WTC11 (cell line): ENCODE measurements around the gene MIA3.

ENCODE experiments used
- ATF3 ChIP-seq: sonication (generic); formaldehyde crosslinking; conservative IDR thresholded peaks from 2 replicates; pipeline ENCODE4 v1.8.1; 2022; ENCODE audit warnings: mild to moderate bottlenecking, missing genetic modification reagents
- CTCF ChIP-seq: fragments of 200-600 bp; IDR thresholded peaks from 2 replicates; pipeline ENCODE4 v1.8.0; 2022; ENCODE audit warnings: antibody characterized with exemption
- GABPB1 ChIP-seq: sonication (generic); formaldehyde crosslinking; IDR thresholded peaks from 2 replicates; pipeline ENCODE4 v1.8.1; 2023; ENCODE audit warnings: mild to moderate bottlenecking, missing genetic modification reagents
- JUN ChIP-seq: sonication (generic); formaldehyde crosslinking; IDR thresholded peaks from 2 replicates; pipeline ENCODE4 v1.8.0; 2023; ENCODE audit warnings: mild to moderate bottlenecking, missing genetic modification reagents
- KAT7 ChIP-seq: sonication (generic); formaldehyde crosslinking; IDR thresholded peaks from 2 replicates; pipeline ENCODE4 v1.8.1; 2023; ENCODE audit warnings: missing genetic modification reagents, mild to moderate bottlenecking, borderline replicate concordance
- NFE2L1 ChIP-seq: sonication (generic); formaldehyde crosslinking; IDR thresholded peaks from 2 replicates; pipeline ENCODE4 v1.8.1; 2023; ENCODE audit warnings: missing genetic modification reagents
- NFYB ChIP-seq: sonication (generic); formaldehyde crosslinking; conservative IDR thresholded peaks from 2 replicates; pipeline ENCODE4 v1.8.0; 2022; ENCODE audit warnings: low read depth, missing genetic modification reagents
- PRDM15 ChIP-seq: sonication (generic); formaldehyde crosslinking; IDR thresholded peaks from 2 replicates; pipeline ENCODE4 v1.8.0; 2022; ENCODE audit warnings: missing genetic modification reagents
- TCF7 ChIP-seq: sonication (generic); formaldehyde crosslinking; IDR thresholded peaks from 2 replicates; pipeline ENCODE4 v1.8.0; 2022; ENCODE audit warnings: mild to moderate bottlenecking, low read depth, missing genetic modification reagents, moderate library complexity
- ZNF232 ChIP-seq: sonication (generic); formaldehyde crosslinking; IDR thresholded peaks from 2 replicates; pipeline ENCODE4 v1.8.0; 2022; ENCODE audit warnings: mild to moderate bottlenecking, missing genetic modification reagents

DNA sequence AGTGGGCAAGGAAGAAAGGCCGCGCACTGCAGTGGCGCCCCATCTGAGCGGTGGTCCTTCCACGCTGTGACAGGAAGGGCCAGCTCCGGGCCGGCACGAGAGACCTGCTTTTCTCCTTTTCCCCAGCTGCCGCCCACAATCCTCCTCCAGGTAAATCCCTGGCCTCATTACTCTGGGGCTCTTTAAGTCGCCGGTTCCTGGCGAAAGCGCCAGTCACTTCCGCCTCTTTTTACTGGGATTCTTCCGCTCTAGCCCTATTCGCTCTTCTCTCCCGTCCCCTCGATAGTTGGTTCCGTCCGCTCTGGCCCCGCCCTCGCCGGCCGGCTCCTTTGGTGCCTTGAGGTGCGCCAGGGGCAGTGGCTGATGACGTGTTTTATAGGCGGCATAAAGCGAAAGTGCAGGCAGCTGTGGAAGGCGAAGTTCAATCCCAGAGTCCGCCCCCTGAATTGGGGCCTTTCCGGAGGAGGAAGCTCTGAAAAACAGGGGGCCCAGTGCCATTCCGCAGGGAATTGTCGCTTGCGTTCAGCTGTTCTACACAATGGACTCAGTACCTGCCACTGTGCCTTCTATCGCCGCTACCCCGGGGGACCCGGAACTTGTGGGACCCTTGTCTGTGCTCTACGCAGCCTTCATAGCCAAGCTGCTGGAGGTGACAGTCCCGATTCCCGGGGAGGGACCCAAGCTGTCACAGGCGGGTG, 26.2 kb downstream of the MIA3 start:
- peak; percentile 83 for TF ChIP-seq PRDM15 (CRISPR knock-in tag)
- 0 out of 2 replicates have a peak, but pooled peaks have one; percentile 54 for TF ChIP-seq NFE2L1 (CRISPR knock-in tag)
- no peak for TF ChIP-seq KAT7 (CRISPR knock-in tag)
- no peak for TF ChIP-seq ZNF232 (CRISPR knock-in tag)
- no peak for TF ChIP-seq ATF3 (CRISPR knock-in tag)
- TF ChIP-seq CTCF = no peak
- TF ChIP-seq NFYB = no peak
- no peak for TF ChIP-seq JUN
- TF ChIP-seq TCF7 = no peak
- TF ChIP-seq GABPB1 (CRISPR knock-in tag) = peak; percentile 62; the same call in 1 of the 2 replicates
